ENCODE data around the gene CDH4.

Gene CDH4

GRCh38 chr20:61649860-61650162 lies 397.8 kb downstream of the CDH4 start:
- H3K27me3 ChIP-seq (ENCODE audit: low read length) = no peaks in the 10 kb centered on the region
- no peak overlapping the region for H3K4me2 ChIP-seq (ENCODE audit: low read depth, low read length, poor library complexity, severe bottlenecking)

DNA sequence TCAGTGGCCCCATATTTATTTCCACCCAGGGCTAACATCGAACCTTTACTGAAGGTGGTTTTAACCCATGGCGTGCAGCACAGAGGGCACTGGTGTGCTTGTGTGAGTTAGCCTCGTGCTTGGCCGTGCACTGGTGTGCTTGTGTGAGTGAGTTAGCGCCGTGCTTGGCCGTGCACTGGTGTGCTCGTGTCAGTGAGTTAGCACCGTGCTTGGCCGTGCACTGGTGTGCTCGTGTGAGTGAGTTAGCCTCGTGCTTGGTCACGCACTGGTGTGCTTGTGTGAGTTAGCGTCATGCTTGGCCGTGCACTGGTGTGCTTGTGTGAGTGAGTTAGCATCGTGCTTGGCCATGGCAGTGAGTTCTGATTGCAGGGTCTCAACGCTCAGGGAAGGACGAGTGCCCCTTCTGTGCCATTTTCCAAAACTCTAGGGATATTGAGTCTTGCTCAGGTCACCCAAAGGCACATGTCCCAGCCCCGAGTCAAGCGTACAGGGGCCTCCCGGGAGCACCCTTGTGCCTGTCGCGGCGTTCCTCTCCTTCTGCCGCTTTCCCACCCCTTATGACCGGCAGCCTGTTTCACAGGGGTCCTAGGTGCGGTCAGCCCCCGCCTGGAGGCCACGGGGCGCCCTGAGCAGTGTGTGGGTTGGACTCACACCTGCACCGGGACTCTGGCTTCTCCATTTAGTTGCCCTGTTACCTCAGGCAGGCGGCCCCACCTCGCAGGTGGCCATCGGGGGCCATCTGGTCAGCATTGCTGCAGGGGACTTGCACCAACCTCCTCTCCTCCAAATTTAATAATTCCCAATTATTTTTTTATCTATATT lies 399.1 kb downstream of the CDH4 start:
- Histone ChIP-seq H3K4me3 (ENCODE audit: insufficient read depth, low read length, poor library complexity, severe bottlenecking) (no peak overlapping the region), H3F3A (ENCODE audit: insufficient read depth) (no peaks in the 10 kb centered on the region), H3K27me3 (ENCODE audit: low read length) (no peaks in the 10 kb centered on the region; the same call in 1 of the 2 replicates), H4K20me1 (ENCODE audit: low read depth, low read length) (no peaks in the 10 kb centered on the region), H3K36me3 (ENCODE audit: low read length) (no peaks in the 10 kb centered on the region), H2AFZ (ENCODE audit: low read depth, low read length, severe bottlenecking) (no peak overlapping the region), H3K9me3 (ENCODE audit: insufficient read depth, low read length) (no peaks in the 10 kb centered on the region), H3K4me2 (ENCODE audit: low read depth, low read length, poor library complexity, severe bottlenecking) (no peak overlapping the region), H3K79me2 (ENCODE audit: insufficient read depth, low read length) (no peaks in the 10 kb centered on the region), H3K27ac (ENCODE audit: low read depth, low read length) (no peak overlapping the region), H3K9ac (ENCODE audit: low read length) (no peak overlapping the region), H3K9me2 (replicated peaks; ENCODE audit: insufficient read depth, low read length) (no peaks in the 10 kb centered on the region)
- TF ChIP-seq EZH2phosphoT487 (conservative IDR thresholded peaks at IDR 0.05; ENCODE audit: low read length) (no peak), CTCF (IDR thresholded peaks at IDR 0.05; ENCODE audit: insufficient read depth, low read length, poor library complexity, severe bottlenecking) (no peak)

More at GRCh38 chr20:61649860-61650162, 397.8 kb downstream of the CDH4 start:
- H3K4me3 ChIP-seq (ENCODE audit: insufficient read depth, low read length, poor library complexity, severe bottlenecking) = no peak overlapping the region
- no peak overlapping the region for H3K9ac ChIP-seq (ENCODE audit: low read length)
- no peaks in the 10 kb centered on the region for H4K20me1 ChIP-seq (ENCODE audit: low read depth, low read length)
- TF ChIP-seq CTCF (IDR thresholded peaks at IDR 0.05; ENCODE audit: insufficient read depth, low read length, poor library complexity, severe bottlenecking) (no peak), EZH2phosphoT487 (conservative IDR thresholded peaks at IDR 0.05; ENCODE audit: low read length) (no peak)
- H3K9me3 ChIP-seq (ENCODE audit: insufficient read depth, low read length) = no peaks in the 10 kb centered on the region
- H3K79me2 ChIP-seq (ENCODE audit: insufficient read depth, low read length) = no peaks in the 10 kb centered on the region
- H3K9me2 ChIP-seq (replicated peaks; ENCODE audit: insufficient read depth, low read length) = no peaks in the 10 kb centered on the region
- H3F3A ChIP-seq (ENCODE audit: insufficient read depth) = no peaks in the 10 kb centered on the region
- no peak overlapping the region for H3K27ac ChIP-seq (ENCODE audit: low read depth, low read length)
- H2AFZ ChIP-seq (ENCODE audit: low read depth, low read length, severe bottlenecking) = no peak overlapping the region
- no peaks in the 10 kb centered on the region for H3K36me3 ChIP-seq (ENCODE audit: low read length)

GRCh38 chr20:61652146-61652545 lies 400.1 kb downstream of the CDH4 start:
- H4K20me1 ChIP-seq (ENCODE audit: low read depth, low read length) = no peaks in the 10 kb centered on the region
- no peaks in the 10 kb centered on the region for H3K9me2 ChIP-seq (replicated peaks; ENCODE audit: insufficient read depth, low read length)
- H3K79me2 ChIP-seq (ENCODE audit: insufficient read depth, low read length) = no peaks in the 10 kb centered on the region
- H3K4me3 ChIP-seq (ENCODE audit: insufficient read depth, low read length, poor library complexity, severe bottlenecking) = no peak overlapping the region
- H2AFZ ChIP-seq (ENCODE audit: low read depth, low read length, severe bottlenecking) = no peak overlapping the region
- no peaks in the 10 kb centered on the region for H3K36me3 ChIP-seq (ENCODE audit: low read length)
- TF ChIP-seq CTCF (IDR thresholded peaks at IDR 0.05; ENCODE audit: insufficient read depth, low read length, poor library complexity, severe bottlenecking) (no peak), EZH2phosphoT487 (conservative IDR thresholded peaks at IDR 0.05; ENCODE audit: low read length) (no peak)
- no peak overlapping the region for H3K9ac ChIP-seq (ENCODE audit: low read length)
- H3K4me2 ChIP-seq (ENCODE audit: low read depth, low read length, poor library complexity, severe bottlenecking) = no peak overlapping the region
- H3F3A ChIP-seq (ENCODE audit: insufficient read depth) = no peaks in the 10 kb centered on the region
- H3K9me3 ChIP-seq (ENCODE audit: insufficient read depth, low read length) = no peaks in the 10 kb centered on the region
- no peaks in the 10 kb centered on the region; the same call in 1 of the 2 replicates for H3K27me3 ChIP-seq (ENCODE audit: low read length)
- H3K27ac ChIP-seq (ENCODE audit: low read depth, low read length) = no peak overlapping the region
